ENCODE measurements around the gene TUBB1. TPM values are rescaled to one million over a fixed set of nuclear protein-coding genes. Genes with fewer than 3 reads are reported as not detected.
A peak's percentile ranks its signal among the peaks of the same experiment; 100 is the strongest.

Gene TUBB1
- total RNA-seq, 2 donors from 2014 or later, result not detected

DNA sequence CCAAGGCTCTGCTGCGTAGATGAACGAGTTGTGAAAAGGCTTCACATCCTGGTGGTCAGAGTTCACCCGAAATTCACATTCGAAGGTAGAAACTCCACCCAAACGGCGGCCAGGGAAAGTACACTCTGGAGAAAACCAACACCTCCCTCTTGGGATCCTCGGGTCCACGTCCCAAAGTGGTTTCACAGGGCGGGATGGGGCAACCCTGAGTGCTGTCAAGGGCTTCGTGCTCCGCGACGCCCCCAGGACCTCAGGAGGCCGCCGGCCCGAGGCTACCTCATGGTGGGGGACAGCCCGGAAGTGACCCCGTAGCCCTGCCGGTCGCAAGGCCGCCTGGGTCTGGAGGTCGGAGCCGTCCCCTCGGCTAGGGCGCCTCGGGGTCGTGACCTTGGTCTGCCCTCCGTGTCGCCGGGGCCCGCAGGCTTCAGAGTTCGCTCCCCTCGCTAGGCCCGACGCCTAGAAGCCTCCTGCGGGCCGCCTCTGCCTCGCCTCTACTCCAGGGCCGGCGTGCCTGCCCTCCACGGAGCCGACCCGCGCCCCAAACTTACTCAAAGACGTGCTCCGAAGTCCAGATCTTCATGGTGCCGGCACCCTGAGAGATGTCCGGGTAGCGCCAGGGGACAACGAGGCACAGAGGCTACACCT, 23.0 kb downstream of the TUBB1 start, which contains the start of gene PRELID3B:
TSS of gene PRELID3B (minus strand) at position 636 of the 645 bp plus-strand sequence. CDS start at position 580, 56 bp downstream.
- Histone ChIP-seq H3K36me3 (ENCODE audit: control insufficient read depth, insufficient read depth, low read length) (peaks cover 23% of the 10 kb centered on the region), H3K9ac (ENCODE audit: extremely low read depth, low read length, poor library complexity, severe bottlenecking) (peak within 1 kb of the TSS; percentile 49), H3K9me3 (ENCODE audit: control insufficient read depth, low read length) (no peaks in the 10 kb centered on the region), H3K4me1 (ENCODE audit: control insufficient read depth, insufficient read depth, low read length) (no peaks in the 10 kb centered on the region), H3K27me3 (ENCODE audit: control insufficient read depth, insufficient read depth, low read length, poor library complexity, severe bottlenecking) (no peaks in the 10 kb centered on the region), H3K27ac (ENCODE audit: low read depth, low read length) (peak within 1 kb of the TSS; percentile 14), H3K4me3 (ENCODE audit: low read length) (peak within 1 kb of the TSS; percentile 84)
- DNase-seq, result no peak
- peak within 1 kb of the TSS; percentile 78 for H3K4me3 Mint-ChIP-seq
- H3K36me3 Mint-ChIP-seq (ENCODE audit: low read depth), result peaks cover 20% of the 10 kb centered on the region
- TF ChIP-seq, protein P1, sequence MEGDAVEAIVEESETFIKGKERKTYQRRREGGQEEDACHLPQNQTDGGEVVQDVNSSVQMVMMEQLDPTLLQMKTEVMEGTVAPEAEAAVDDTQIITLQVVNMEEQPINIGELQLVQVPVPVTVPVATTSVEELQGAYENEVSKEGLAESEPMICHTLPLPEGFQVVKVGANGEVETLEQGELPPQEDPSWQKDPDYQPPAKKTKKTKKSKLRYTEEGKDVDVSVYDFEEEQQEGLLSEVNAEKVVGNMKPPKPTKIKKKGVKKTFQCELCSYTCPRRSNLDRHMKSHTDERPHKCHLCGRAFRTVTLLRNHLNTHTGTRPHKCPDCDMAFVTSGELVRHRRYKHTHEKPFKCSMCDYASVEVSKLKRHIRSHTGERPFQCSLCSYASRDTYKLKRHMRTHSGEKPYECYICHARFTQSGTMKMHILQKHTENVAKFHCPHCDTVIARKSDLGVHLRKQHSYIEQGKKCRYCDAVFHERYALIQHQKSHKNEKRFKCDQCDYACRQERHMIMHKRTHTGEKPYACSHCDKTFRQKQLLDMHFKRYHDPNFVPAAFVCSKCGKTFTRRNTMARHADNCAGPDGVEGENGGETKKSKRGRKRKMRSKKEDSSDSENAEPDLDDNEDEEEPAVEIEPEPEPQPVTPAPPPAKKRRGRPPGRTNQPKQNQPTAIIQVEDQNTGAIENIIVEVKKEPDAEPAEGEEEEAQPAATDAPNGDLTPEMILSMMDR (conservative IDR thresholded peaks at IDR 0.05), result no peak
- H3K27ac Mint-ChIP-seq, result peak within 1 kb of the TSS; percentile 86
- WGBS, 2 experiments (ENCODE audit: insufficient coverage in 1 of 2, insufficient read length in 1 of 2), result 11 to 27% methylated on average over 16 to 50 of the region's 50 CpGs
- no peaks in the 10 kb centered on the region for H3K9me3 Mint-ChIP-seq
- peaks cover 12% of the 10 kb centered on the region for H3K4me1 Mint-ChIP-seq
- H3K27me3 Mint-ChIP-seq (ENCODE audit: insufficient read depth), result peaks cover 14% of the 10 kb centered on the region

- WGBS, 2 experiments (ENCODE audit: insufficient coverage in 1 of 2, insufficient read length in 1 of 2), result 22 to 27% methylated on average over 36 to 66 of the region's 66 CpGs
- Mint-ChIP-seq H3K27me3 (ENCODE audit: insufficient read depth) (peaks cover 21% of the 10 kb centered on the region), H3K9me3 (no peaks in the 10 kb centered on the region), H3K4me1 (peaks cover 12% of the 10 kb centered on the region), H3K36me3 (ENCODE audit: low read depth) (peaks cover 13% of the 10 kb centered on the region), H3K27ac (peak overlapping the region; percentile 86), H3K4me3 (peak overlapping the region; percentile 78)
- peak; percentile 96 for DNase-seq
- H3K36me3 ChIP-seq (ENCODE audit: control insufficient read depth, insufficient read depth, low read length), result peaks cover 16% of the 10 kb centered on the region
- H3K9me3 ChIP-seq (ENCODE audit: control insufficient read depth, low read length), result no peaks in the 10 kb centered on the region
- H3K4me1 ChIP-seq (ENCODE audit: control insufficient read depth, insufficient read depth, low read length), result no peaks in the 10 kb centered on the region
- TF ChIP-seq, protein P1 (conservative IDR thresholded peaks at IDR 0.05), result no peak
- peak overlapping the region; percentile 84 for H3K4me3 ChIP-seq (ENCODE audit: low read length)
- peak overlapping the region; percentile 49 for H3K9ac ChIP-seq (ENCODE audit: extremely low read depth, low read length, poor library complexity, severe bottlenecking)
- H3K27ac ChIP-seq (ENCODE audit: low read depth, low read length), result peak overlapping the region; percentile 14
- H3K27me3 ChIP-seq (ENCODE audit: control insufficient read depth, insufficient read depth, low read length, poor library complexity, severe bottlenecking), result no peaks in the 10 kb centered on the region
Observed at GRCh38 chr20:59042796-59043631, 23.8 kb downstream of the TUBB1 start.

- Histone ChIP-seq H3K9me3 (ENCODE audit: control insufficient read depth, low read length) (no peaks in the 10 kb centered on the region), H3K4me3 (ENCODE audit: low read length) (no peak overlapping the region), H3K36me3 (ENCODE audit: control insufficient read depth, insufficient read depth, low read length) (peaks cover 9% of the 10 kb centered on the region), H3K4me1 (ENCODE audit: control insufficient read depth, insufficient read depth, low read length) (no peaks in the 10 kb centered on the region), H3K27me3 (ENCODE audit: control insufficient read depth, insufficient read depth, low read length, poor library complexity, severe bottlenecking) (no peaks in the 10 kb centered on the region), H3K27ac (ENCODE audit: low read depth, low read length) (no peak overlapping the region), H3K9ac (ENCODE audit: extremely low read depth, low read length, poor library complexity, severe bottlenecking) (no peak overlapping the region)
- DNase-seq, result no peak
- 95% methylated on average over 3 of the region's 3 CpGs; no CpG with 5 or more reads in 1 of the 2 experiments for WGBS, 2 experiments (ENCODE audit: insufficient coverage in 1 of 2, insufficient read length in 1 of 2)
- no peaks in the 10 kb centered on the region for H3K9me3 Mint-ChIP-seq
- H3K27me3 Mint-ChIP-seq (ENCODE audit: insufficient read depth), result peaks cover 27% of the 10 kb centered on the region
- H3K36me3 Mint-ChIP-seq (ENCODE audit: low read depth), result peaks cover 10% of the 10 kb centered on the region
- no peak overlapping the region for H3K27ac Mint-ChIP-seq
- TF ChIP-seq, protein P1 (conservative IDR thresholded peaks at IDR 0.05), result no peak
- peak overlapping the region; percentile 78 for H3K4me3 Mint-ChIP-seq
- H3K4me1 Mint-ChIP-seq, result peaks cover 12% of the 10 kb centered on the region
Observed at GRCh38 chr20:59043698-59044097, 24.5 kb downstream of the TUBB1 start.
